ENCODE measurements around the gene RPS6KA3. TPM values are rescaled to one million over a fixed set of nuclear protein-coding genes. Genes with fewer than 3 reads are reported as not detected.

The RPS6KA3 gene
- total RNA-seq, 1 experiment from 2014 or later = 35.0 TPM

DNA sequence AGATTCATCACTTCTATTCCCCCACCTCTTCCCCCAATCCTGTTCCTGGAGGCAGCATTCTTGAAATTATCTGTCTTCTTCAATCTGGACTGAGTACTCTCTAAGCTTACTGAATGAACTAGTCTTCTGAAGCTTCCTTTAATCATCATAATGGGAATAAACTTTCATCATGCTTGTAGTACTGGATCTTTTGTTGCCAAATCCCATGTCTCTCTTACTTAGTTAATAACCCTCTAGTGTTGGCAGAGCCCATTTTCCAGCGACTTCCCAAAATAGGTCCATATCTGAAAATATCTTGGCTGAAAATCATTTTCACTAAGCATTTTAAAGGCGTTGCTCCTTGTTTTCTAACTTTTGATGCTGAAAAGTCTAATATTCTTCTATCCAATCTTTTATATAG, 39.6 kb downstream of the RPS6KA3 start:
- DNase-seq = no peak
- peaks cover 62% of the 10 kb centered on the region for H3K79me2 ChIP-seq (ENCODE audit: low read length)
- no peak overlapping the region for H3K9ac ChIP-seq (ENCODE audit: low read length)
- H3K4me3 ChIP-seq (ENCODE audit: low read length) = no peak overlapping the region
- H3K4me1 ChIP-seq (ENCODE audit: low read length) = no peaks in the 10 kb centered on the region
- H3K27me3 ChIP-seq (ENCODE audit: low read length) = no peaks in the 10 kb centered on the region
- H2AFZ ChIP-seq (ENCODE audit: low read length) = no peak overlapping the region
- no peak overlapping the region for H3K27ac ChIP-seq (ENCODE audit: low read length)
- peaks cover under 1% of the 10 kb centered on the region; the same call in 1 of the 2 replicates for H3K36me3 ChIP-seq (ENCODE audit: insufficient read depth, low read length)
- H3K4me2 ChIP-seq (ENCODE audit: low read depth, low read length, poor library complexity, severe bottlenecking) = no peak overlapping the region
- H3K9me2 ChIP-seq (replicated peaks; ENCODE audit: insufficient read depth, low read length) = no peaks in the 10 kb centered on the region; the same call in 1 of the 2 replicates
- no peaks in the 10 kb centered on the region for H3K9me3 ChIP-seq (ENCODE audit: low read length)
- no peaks in the 10 kb centered on the region for H4K20me1 ChIP-seq (ENCODE audit: insufficient read depth, low read depth, low read length)

DNA sequence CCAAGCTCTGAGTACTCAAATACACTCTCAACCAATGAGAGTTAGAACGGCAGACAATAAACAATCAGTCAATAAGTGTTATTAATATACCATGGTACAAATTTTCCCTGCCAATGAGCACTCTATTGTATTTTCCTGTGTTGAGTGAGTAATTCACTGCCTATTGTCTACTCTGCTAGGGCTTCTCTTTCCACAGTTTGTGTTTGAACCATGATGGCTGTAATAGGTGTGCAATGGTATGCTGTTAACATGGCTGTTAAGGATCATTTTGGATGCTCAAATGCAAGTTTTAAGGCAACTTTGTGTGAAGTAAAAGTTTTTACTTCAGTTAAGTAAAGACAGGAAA, 41.2 kb downstream of the RPS6KA3 start:
- H2AFZ ChIP-seq (ENCODE audit: low read length) = no peak overlapping the region
- no peaks in the 10 kb centered on the region for H3K27me3 ChIP-seq (ENCODE audit: low read length)
- H3K4me3 ChIP-seq (ENCODE audit: low read length) = no peak overlapping the region
- no peak overlapping the region for H3K27ac ChIP-seq (ENCODE audit: low read length)
- no peaks in the 10 kb centered on the region for H3K9me3 ChIP-seq (ENCODE audit: low read length)
- no peak overlapping the region for H3K9ac ChIP-seq (ENCODE audit: low read length)
- H4K20me1 ChIP-seq (ENCODE audit: insufficient read depth, low read depth, low read length) = no peaks in the 10 kb centered on the region
- peaks cover 71% of the 10 kb centered on the region for H3K79me2 ChIP-seq (ENCODE audit: low read length)
- no peaks in the 10 kb centered on the region; the same call in 1 of the 2 replicates for H3K9me2 ChIP-seq (replicated peaks; ENCODE audit: insufficient read depth, low read length)
- H3K4me2 ChIP-seq (ENCODE audit: low read depth, low read length, poor library complexity, severe bottlenecking) = no peak overlapping the region
- H3K4me1 ChIP-seq (ENCODE audit: low read length) = no peaks in the 10 kb centered on the region
- 0 out of 2 replicates have a peak, but pooled peaks cover 3% of the 10 kb centered on the region for H3K36me3 ChIP-seq (ENCODE audit: insufficient read depth, low read length)
- DNase-seq = no peak

DNA sequence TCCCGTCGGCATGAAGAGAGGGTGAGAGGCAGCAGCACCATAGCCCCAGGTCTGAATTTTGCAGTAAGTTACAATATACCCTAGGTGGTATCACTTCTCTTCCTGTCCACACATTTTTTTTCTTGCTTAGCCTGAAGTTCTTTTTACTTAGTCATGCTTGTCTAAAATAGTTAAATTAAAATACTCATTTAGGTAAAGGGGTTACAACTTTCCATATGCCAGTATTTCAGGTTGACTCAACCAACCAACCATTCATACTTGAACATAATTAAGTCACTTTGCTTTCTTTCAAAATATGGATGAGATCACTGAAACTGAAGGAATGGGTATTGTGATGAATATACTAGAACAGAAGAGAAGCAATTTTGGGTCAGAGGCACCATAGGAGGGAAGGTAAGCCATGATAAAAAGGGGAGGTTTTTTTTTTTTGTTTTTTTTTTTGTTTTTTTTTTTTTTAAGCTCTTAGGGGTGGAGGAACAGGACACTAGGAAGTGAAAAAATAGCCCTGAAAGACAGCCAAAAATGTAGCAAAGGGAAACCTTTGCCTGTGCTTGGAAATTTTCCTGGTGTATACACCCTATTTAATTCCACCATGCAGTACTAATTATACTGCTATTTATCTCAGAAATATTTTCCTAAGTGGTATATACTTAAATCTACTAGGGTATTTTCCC, 41.8 kb downstream of the RPS6KA3 start:
- H3K27ac ChIP-seq (ENCODE audit: low read length) = no peak overlapping the region
- no peaks in the 10 kb centered on the region for H3K9me3 ChIP-seq (ENCODE audit: low read length)
- no peak overlapping the region for H3K9ac ChIP-seq (ENCODE audit: low read length)
- H3K4me2 ChIP-seq (ENCODE audit: low read depth, low read length, poor library complexity, severe bottlenecking) = no peak overlapping the region
- H3K4me1 ChIP-seq (ENCODE audit: low read length) = no peaks in the 10 kb centered on the region
- H2AFZ ChIP-seq (ENCODE audit: low read length) = no peak overlapping the region
- H3K79me2 ChIP-seq (ENCODE audit: low read length) = peaks cover 73% of the 10 kb centered on the region
- no peaks in the 10 kb centered on the region; the same call in 1 of the 2 replicates for H3K9me2 ChIP-seq (replicated peaks; ENCODE audit: insufficient read depth, low read length)
- no peak overlapping the region for H3K4me3 ChIP-seq (ENCODE audit: low read length)
- H3K36me3 ChIP-seq (ENCODE audit: insufficient read depth, low read length) = 0 out of 2 replicates have a peak, but pooled peaks cover 3% of the 10 kb centered on the region
- DNase-seq = no peak
- no peaks in the 10 kb centered on the region for H4K20me1 ChIP-seq (ENCODE audit: insufficient read depth, low read depth, low read length)
- H3K27me3 ChIP-seq (ENCODE audit: low read length) = no peaks in the 10 kb centered on the region

DNA sequence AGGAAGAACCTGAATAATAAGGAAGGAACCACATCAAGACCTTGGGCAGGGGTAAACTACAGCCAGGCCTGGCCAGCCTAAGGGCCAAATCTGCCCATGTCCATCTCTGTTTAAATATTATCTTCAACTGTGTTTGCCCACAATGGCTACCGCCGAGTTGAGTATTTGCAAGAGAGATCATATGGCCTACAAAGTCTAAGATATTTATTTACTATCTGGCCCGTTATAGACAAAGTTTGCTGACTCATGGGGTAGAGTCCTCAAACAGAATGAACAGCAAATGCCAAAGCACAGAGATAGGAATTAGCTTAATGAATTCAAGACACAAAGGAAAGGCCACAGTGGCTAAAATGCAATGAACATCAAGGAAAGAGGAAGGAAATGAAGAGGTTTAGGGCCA, 44.8 kb downstream of the RPS6KA3 start:
- Histone ChIP-seq H3K36me3 (ENCODE audit: insufficient read depth, low read length) (0 out of 2 replicates have a peak, but pooled peaks cover 3% of the 10 kb centered on the region), H3K4me1 (ENCODE audit: low read length) (no peaks in the 10 kb centered on the region), H3K27me3 (ENCODE audit: low read length) (no peaks in the 10 kb centered on the region), H3K4me3 (ENCODE audit: low read length) (no peak overlapping the region), H4K20me1 (ENCODE audit: insufficient read depth, low read depth, low read length) (no peaks in the 10 kb centered on the region), H3K9ac (ENCODE audit: low read length) (no peak overlapping the region), H3K79me2 (ENCODE audit: low read length) (peaks cover 89% of the 10 kb centered on the region), H2AFZ (ENCODE audit: low read length) (no peak overlapping the region), H3K4me2 (ENCODE audit: low read depth, low read length, poor library complexity, severe bottlenecking) (no peak overlapping the region), H3K9me3 (ENCODE audit: low read length) (no peaks in the 10 kb centered on the region), H3K9me2 (replicated peaks; ENCODE audit: insufficient read depth, low read length) (no peaks in the 10 kb centered on the region; the same call in 1 of the 2 replicates), H3K27ac (ENCODE audit: low read length) (no peak overlapping the region)
- DNase-seq = no peak

DNA sequence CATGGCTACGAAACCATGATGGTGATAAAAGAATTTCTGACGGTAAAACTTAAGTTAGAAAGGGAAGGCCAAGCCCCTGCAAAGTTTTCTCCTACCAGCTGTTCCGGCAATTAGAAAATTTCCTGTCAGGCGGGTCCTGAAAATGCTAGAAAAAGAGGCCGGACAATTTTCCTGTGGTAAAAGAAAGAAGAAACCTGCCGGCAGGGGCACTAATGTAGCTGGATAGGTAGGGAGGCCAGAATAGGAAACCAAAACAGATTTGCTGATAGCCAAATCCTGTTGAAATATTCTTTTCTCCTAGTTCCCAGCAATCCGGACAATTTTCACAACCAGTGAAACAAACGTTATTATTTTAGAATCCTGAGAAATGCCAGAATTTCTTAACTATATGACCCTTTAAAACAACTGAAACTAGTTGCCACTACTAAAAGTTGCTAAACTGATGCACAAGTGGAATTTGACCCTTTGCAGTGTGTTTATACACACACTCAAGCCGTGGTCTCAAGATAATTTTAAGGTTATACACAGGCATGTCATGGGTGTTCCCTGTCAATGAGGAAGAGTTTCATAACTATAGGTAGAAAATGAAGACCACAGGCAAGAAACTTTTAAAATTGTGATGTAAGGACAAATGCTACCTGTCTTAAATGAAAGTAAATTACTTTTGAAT, 47.7 kb downstream of the RPS6KA3 start:
- no peaks in the 10 kb centered on the region; the same call in 1 of the 2 replicates for H3K9me2 ChIP-seq (replicated peaks; ENCODE audit: insufficient read depth, low read length)
- peaks cover 92% of the 10 kb centered on the region for H3K79me2 ChIP-seq (ENCODE audit: low read length)
- H4K20me1 ChIP-seq (ENCODE audit: insufficient read depth, low read depth, low read length) = no peaks in the 10 kb centered on the region
- no peak overlapping the region for H2AFZ ChIP-seq (ENCODE audit: low read length)
- H3K9ac ChIP-seq (ENCODE audit: low read length) = no peak overlapping the region
- no peaks in the 10 kb centered on the region for H3K9me3 ChIP-seq (ENCODE audit: low read length)
- H3K4me3 ChIP-seq (ENCODE audit: low read length) = no peak overlapping the region
- H3K4me2 ChIP-seq (ENCODE audit: low read depth, low read length, poor library complexity, severe bottlenecking) = no peak overlapping the region
- 0 out of 2 replicates have a peak, but pooled peaks cover 3% of the 10 kb centered on the region for H3K36me3 ChIP-seq (ENCODE audit: insufficient read depth, low read length)
- no peak overlapping the region for H3K27ac ChIP-seq (ENCODE audit: low read length)
- H3K4me1 ChIP-seq (ENCODE audit: low read length) = no peaks in the 10 kb centered on the region
- H3K27me3 ChIP-seq (ENCODE audit: low read length) = no peaks in the 10 kb centered on the region
- DNase-seq = no peak

DNA sequence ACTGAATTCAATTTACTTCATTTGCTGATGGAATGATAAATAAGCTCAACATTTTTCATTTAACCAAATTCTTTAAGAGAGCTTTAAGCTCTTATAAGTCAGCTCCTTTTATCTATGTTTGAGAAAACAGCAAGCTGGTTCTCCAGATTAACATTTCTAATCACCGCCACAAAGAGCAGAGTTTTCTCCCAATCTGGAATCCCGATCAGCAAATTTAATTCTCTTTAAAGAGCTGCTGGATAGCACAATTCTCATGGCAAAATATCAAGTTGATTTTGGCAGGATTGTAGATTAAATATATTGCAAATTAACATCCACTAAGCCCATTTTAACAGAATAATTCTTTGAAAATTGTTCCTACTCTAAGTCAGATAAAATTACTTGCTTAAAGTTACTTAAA, 48.8 kb downstream of the RPS6KA3 start:
- no peak for DNase-seq
- Histone ChIP-seq H3K9me3 (ENCODE audit: low read length) (no peaks in the 10 kb centered on the region), H3K9me2 (replicated peaks; ENCODE audit: insufficient read depth, low read length) (no peaks in the 10 kb centered on the region; the same call in 1 of the 2 replicates), H3K4me2 (ENCODE audit: low read depth, low read length, poor library complexity, severe bottlenecking) (no peak overlapping the region), H3K4me1 (ENCODE audit: low read length) (no peaks in the 10 kb centered on the region), H3K36me3 (ENCODE audit: insufficient read depth, low read length) (0 out of 2 replicates have a peak, but pooled peaks cover 3% of the 10 kb centered on the region), H3K27ac (ENCODE audit: low read length) (no peak overlapping the region), H3K4me3 (ENCODE audit: low read length) (no peak overlapping the region), H2AFZ (ENCODE audit: low read length) (no peak overlapping the region), H3K27me3 (ENCODE audit: low read length) (no peaks in the 10 kb centered on the region), H4K20me1 (ENCODE audit: insufficient read depth, low read depth, low read length) (no peaks in the 10 kb centered on the region), H3K79me2 (ENCODE audit: low read length) (peaks cover 89% of the 10 kb centered on the region), H3K9ac (ENCODE audit: low read length) (no peak overlapping the region)

DNA sequence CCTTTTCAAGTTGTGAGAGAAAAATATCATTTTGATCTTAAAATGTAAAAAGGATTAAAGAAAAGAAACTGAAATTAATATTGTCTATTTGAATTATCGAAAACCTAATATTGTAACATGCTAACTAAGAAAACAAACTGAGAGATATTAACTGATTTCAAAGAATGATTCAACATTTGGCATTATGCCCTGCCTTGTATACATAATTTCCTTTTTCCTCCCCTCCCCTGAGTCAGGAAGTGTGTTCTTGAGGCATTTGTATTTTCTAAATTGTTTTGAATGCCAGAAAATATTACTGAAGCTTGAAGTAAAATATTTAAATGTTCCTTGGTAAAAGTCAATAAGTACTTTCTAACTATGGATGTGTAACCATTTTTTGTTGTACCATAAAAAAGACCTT, 49.4 kb downstream of the RPS6KA3 start:
- Histone ChIP-seq H3K27ac (ENCODE audit: low read length) (no peak overlapping the region), H3K36me3 (ENCODE audit: insufficient read depth, low read length) (0 out of 2 replicates have a peak, but pooled peaks cover 3% of the 10 kb centered on the region), H2AFZ (ENCODE audit: low read length) (no peak overlapping the region), H3K4me3 (ENCODE audit: low read length) (no peak overlapping the region), H3K9me3 (ENCODE audit: low read length) (no peaks in the 10 kb centered on the region), H3K4me1 (ENCODE audit: low read length) (no peaks in the 10 kb centered on the region), H4K20me1 (ENCODE audit: insufficient read depth, low read depth, low read length) (no peaks in the 10 kb centered on the region), H3K9me2 (replicated peaks; ENCODE audit: insufficient read depth, low read length) (no peaks in the 10 kb centered on the region), H3K9ac (ENCODE audit: low read length) (no peak overlapping the region), H3K4me2 (ENCODE audit: low read depth, low read length, poor library complexity, severe bottlenecking) (no peak overlapping the region), H3K79me2 (ENCODE audit: low read length) (peaks cover 91% of the 10 kb centered on the region), H3K27me3 (ENCODE audit: low read length) (no peaks in the 10 kb centered on the region)
- DNase-seq = no peak

DNA sequence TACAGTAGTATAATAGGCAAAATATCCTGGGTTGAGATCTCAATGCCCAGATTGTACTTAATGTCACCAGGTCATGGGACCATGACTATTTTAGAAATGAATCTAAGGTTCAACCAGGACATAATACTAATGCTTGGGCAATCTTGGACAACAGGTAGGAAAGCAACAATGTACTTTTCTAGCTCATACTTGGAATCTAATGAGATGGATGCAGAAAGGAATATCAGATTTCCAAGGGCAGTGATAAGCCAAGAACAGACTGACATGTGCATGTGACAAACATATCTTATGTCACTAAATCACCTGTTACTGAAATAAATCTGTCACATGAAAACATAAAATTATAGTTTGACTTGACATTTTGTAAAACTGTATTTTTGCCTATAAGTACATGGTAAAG, 51.1 kb downstream of the RPS6KA3 start:
- H3K4me3 ChIP-seq (ENCODE audit: low read length) = no peak overlapping the region
- no peaks in the 10 kb centered on the region for H4K20me1 ChIP-seq (ENCODE audit: insufficient read depth, low read depth, low read length)
- no peak overlapping the region for H3K27ac ChIP-seq (ENCODE audit: low read length)
- H3K9me3 ChIP-seq (ENCODE audit: low read length) = no peaks in the 10 kb centered on the region
- no peak overlapping the region for H3K9ac ChIP-seq (ENCODE audit: low read length)
- H3K4me1 ChIP-seq (ENCODE audit: low read length) = no peaks in the 10 kb centered on the region
- H3K79me2 ChIP-seq (ENCODE audit: low read length) = peaks cover 91% of the 10 kb centered on the region
- H3K36me3 ChIP-seq (ENCODE audit: insufficient read depth, low read length) = no peaks in the 10 kb centered on the region
- H3K9me2 ChIP-seq (replicated peaks; ENCODE audit: insufficient read depth, low read length) = no peaks in the 10 kb centered on the region
- no peaks in the 10 kb centered on the region for H3K27me3 ChIP-seq (ENCODE audit: low read length)
- no peak for DNase-seq
- no peak overlapping the region for H3K4me2 ChIP-seq (ENCODE audit: low read depth, low read length, poor library complexity, severe bottlenecking)
- H2AFZ ChIP-seq (ENCODE audit: low read length) = no peak overlapping the region
